ENCODE results near the gene HDAC11.

The HDAC11 gene

DNA sequence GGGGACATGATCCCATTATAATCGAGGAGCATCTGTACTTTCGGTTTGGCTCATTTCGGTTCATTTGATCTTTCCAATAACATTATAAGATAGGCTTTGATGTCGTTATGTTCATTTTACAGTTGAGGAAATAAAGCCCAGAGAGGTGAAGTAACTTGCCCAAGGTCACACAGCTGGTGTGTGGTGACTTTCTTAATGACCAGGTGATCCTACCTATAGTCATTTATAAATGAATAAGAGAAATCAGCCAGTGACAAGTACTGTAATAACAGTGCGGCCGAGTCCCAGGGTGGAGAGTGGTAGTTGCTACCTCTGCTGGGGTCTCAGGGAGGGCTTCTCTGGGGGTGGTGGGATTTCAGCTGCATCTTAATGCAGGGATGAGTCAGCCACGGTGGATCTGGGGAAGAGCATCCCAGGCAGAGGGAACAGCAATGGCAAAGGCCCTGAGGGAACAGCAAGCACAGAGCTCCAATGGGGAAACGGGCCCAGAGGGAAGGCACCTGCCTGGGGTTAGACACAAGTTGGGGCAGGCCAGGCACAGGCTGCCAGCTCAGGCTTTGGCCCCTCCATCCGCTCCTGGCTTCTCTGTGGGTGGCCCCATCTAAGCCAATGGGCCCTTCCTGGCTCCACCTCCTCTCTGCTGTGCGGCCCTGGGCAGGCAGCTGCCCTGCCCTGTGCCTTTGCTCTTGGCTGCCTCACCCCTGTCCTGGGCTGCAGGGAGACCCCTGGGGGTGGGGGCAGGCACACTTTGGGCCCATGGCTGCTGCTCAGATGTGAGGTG lies 67.7 kb downstream of the HDAC11 start:
- TF ChIP-seq, protein P1, sequence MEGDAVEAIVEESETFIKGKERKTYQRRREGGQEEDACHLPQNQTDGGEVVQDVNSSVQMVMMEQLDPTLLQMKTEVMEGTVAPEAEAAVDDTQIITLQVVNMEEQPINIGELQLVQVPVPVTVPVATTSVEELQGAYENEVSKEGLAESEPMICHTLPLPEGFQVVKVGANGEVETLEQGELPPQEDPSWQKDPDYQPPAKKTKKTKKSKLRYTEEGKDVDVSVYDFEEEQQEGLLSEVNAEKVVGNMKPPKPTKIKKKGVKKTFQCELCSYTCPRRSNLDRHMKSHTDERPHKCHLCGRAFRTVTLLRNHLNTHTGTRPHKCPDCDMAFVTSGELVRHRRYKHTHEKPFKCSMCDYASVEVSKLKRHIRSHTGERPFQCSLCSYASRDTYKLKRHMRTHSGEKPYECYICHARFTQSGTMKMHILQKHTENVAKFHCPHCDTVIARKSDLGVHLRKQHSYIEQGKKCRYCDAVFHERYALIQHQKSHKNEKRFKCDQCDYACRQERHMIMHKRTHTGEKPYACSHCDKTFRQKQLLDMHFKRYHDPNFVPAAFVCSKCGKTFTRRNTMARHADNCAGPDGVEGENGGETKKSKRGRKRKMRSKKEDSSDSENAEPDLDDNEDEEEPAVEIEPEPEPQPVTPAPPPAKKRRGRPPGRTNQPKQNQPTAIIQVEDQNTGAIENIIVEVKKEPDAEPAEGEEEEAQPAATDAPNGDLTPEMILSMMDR (IDR thresholded peaks at IDR 0.05; ENCODE audit: low read depth, low read length), result no peak
- no peak overlapping the region for H3K4me3 ChIP-seq (ENCODE audit: low read depth, low read length)

DNA sequence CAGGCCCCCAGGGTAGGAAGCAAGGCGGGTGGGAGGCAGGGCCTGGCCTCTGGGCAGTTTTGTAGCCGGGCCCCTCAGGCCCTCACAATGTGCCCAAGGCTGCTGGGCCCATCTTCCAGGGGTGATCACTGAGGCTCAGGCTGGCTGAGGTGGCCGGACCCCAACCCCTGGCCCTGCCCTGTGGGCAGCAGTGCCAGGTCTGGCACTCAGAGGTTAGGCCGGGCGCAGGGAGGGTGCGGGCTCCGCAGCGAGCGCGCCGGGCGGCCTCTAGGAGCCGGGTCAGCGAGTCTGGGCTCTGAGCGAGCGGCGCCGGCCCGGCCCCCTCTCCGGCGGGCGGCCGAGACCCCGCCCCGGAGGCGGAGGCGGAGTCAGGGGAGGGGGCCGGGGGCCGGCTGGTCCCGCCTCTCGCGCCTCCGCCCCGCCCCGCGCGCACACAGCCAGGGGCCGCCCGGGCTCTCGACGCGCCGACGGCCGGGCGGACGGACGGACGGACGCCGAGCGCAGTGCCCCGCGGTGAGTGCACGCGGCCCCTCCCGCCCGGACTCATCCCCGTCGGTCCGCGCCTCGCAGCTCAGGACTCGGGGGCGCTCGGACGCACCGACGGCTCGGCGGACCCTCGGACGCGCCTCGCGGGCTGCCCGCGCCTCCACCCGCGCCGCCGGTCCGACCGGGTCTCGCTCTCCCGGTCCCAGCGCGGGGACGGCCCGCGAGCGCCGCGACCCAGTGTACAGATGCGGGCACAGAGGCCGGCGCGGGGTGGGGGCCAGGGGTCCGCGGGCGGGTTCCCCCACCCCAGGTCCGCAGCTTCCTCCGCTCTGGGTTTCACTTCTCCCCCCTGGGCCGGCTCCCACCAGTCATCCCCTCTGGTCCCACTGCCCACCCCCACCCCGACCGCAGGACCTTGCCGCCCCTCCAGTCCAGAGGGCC lies 68.9 kb downstream of the HDAC11 start, which contains the start of gene FBLN2:
TSS of gene FBLN2 (plus strand) at position 430 of the 927 bp plus-strand sequence. CDS start 21,231 bp downstream, outside the sequence.
- H3K4me3 ChIP-seq (ENCODE audit: low read depth, low read length), result no peak within 1 kb of the TSS
- TF ChIP-seq, protein P1 (IDR thresholded peaks at IDR 0.05; ENCODE audit: low read depth, low read length), result no peak

DNA sequence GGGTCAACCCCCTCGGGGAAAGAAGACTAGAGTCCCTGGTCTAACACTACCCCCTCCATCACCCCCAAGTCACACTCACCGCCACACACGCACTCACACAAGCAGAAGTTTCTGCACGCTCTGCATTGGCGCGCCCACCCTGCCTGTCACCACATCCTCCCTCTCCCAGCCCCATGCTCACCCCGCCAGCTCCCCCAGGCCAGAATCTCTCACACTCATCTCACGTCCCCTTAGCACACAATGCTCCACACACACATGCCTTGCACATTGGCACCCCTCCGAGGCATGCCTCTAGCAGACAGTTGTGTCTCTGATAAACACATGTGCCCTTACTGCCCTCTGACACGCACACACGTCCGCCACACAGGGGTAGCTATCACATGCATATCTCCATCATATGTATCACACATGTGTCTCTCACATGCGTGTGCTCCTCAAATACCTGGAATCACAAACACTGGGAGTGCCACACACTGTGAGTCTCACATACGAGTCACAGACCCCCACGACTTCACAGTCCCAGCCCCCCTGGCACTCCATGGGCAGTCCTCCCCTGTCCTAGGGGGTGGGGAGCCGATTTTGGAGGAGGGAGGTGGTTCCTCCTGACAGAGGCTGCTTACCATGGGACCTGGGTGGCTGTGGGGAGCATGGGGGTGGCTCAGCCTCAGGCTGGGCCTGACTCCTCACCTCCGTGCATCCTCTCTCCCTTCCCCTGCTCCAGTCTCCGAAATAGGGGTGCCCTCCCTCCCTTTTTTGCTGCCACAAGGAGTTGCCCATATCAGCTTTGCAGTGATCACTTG lies 69.7 kb downstream of the HDAC11 start:
- TF ChIP-seq, protein P1 (IDR thresholded peaks at IDR 0.05; ENCODE audit: low read depth, low read length), result no peak

DNA sequence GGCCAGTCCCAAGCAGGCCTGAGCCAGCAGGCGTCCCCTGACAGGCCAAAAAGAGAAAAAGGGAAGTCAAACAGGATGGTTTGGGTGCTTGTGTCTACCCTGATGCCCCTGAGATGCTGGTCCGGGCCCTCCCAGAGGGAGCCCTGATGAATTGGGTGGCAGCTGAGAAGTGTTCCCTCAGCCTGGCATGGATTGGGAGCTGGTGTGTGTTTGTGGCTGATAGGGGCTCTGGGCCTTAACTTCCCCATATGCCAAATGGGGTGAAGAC lies 70.3 kb downstream of the HDAC11 start:
- no peak overlapping the region for H3K4me3 ChIP-seq (ENCODE audit: low read depth, low read length)
- TF ChIP-seq, protein P1 (IDR thresholded peaks at IDR 0.05; ENCODE audit: low read depth, low read length), result no peak

More for the DNA sequence above, 69.7 kb downstream of the HDAC11 start:
- no peak overlapping the region for H3K4me3 ChIP-seq (ENCODE audit: low read depth, low read length)

DNA sequence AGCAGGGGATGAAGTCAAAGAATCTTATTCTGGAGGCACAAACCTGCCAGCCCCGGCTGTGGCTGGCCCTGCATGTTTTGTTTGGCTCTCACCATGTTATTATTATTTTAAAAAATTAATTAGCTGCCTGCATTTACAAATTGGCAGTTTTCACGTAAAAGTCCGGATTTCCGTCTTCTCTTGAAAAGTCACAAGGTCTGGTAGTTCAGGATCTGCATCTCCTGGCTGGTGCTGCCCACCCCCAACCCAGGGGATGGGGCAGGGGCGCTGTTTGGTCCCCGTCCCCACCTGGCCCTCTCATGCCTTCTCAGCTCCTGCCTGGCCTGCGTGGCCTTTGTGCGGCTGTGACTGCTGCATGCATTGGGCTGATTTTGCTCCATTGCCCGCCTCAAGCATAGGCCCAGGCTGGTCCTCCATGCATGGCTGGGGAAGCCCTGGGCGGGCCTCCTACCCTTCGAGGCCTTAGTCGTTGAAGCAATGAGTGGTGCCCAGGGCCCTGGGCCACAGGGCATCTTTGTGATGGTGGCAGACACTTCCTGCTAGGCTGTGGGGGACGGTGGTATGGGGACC lies 70.8 kb downstream of the HDAC11 start:
- TF ChIP-seq, protein P1 (IDR thresholded peaks at IDR 0.05; ENCODE audit: low read depth, low read length), result no peak
- no peak overlapping the region for H3K4me3 ChIP-seq (ENCODE audit: low read depth, low read length)

DNA sequence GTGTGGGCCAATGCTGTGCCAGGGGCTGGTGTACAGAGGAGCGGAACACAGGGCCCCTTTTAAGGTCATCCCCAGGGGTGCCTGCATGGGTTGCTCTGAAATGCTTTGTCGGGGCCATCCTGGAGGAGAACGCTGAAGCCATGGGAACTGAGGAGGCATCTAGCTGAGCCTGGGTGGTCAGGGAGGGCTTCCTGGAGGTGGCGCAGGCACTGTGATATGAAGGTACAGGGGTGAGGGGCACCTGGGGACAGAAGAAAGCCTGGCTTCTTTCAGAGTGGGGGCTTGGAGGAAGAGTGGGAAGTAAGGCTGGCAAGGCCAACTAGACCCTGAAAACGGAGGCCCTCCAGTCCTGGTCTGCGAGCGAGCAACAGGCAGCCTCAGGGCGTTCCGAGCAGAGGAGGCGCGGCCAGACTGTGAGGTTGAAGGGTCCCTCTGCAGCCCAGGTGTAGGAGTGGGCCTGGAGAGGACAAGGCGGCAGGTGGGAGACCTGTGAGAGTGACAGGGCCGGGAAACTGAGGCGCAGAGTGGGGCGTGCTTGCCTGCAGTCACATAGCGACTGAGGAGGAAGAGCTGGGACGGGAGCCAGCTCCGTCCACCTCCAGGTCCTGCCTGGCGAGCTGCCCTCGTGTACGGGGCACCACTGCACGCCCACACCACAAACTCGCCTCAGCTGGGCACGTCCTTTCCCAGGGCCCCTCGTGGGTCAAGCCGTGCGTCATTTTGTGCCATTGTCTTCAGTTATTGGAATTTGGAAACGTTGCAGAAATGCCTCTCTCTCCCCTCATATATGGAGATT lies 72.9 kb downstream of the HDAC11 start:
- TF ChIP-seq, protein P1 (IDR thresholded peaks at IDR 0.05; ENCODE audit: low read depth, low read length), result no peak
- no peak overlapping the region for H3K4me3 ChIP-seq (ENCODE audit: low read depth, low read length)

All from WI38 (cell line).